ENCODE measurements around the gene DPEP2. TPM values are rescaled to one million over a fixed set of nuclear protein-coding genes. Genes with fewer than 3 reads are reported as not detected.

The DPEP2 gene
- total RNA-seq, 4 donors from 2014 or later: 0.22 to 2.5 (median 2.1) TPM

Small RNA genes within 50 kb of the gene (small RNA-seq; reads per million reads assigned to genes)
- not detected for gene RNU6-359P

Other genes with a start within 250 kb of the DPEP2 start
- 10 to 100 TPM in 2 of 4 donors, 1 to 10 TPM in 2; 9.2 to 13.0 (median 11.0) TPM for gene RANBP10, start 192.9 kb downstream of the DPEP2 start, total RNA-seq
- gene TSNAXIP1, start 192.6 kb downstream of the DPEP2 start, total RNA-seq: 1 to 10 TPM in 2 of 4 donors, under 1 TPM in 2; 0.34 to 3.2 (median 0.93) TPM
- 10 to 100 TPM; 53.5 to 79.0 (median 67.8) TPM for gene THAP11, start 157.2 kb downstream of the DPEP2 start, total RNA-seq
- 100 to 1,000 TPM in 1 of 4 donors, 10 to 100 TPM in 3; 31.6 to 153 (median 58.4) TPM for gene NUTF2, start 152.6 kb downstream of the DPEP2 start, total RNA-seq
- 10 to 100 TPM; 15.7 to 43.8 (median 26.2) TPM for gene CENPT, start 151.8 kb downstream of the DPEP2 start, total RNA-seq
- 10 to 100 TPM; 31.4 to 68.2 (median 41.2) TPM for gene EDC4, start 126.4 kb downstream of the DPEP2 start, total RNA-seq
- 1 to 10 TPM in 1 of 4 donors, not detected in 3; 2.0 TPM for gene NRN1L, start 114.6 kb downstream of the DPEP2 start, total RNA-seq
- 10 to 100 TPM; 20.3 to 35.7 (median 28.8) TPM for gene PSKH1, start 106.2 kb downstream of the DPEP2 start, total RNA-seq
- under 1 TPM in 2 of 4 donors, not detected in 2; 0.34 to 0.94 TPM for gene CTRL, start 67.6 kb downstream of the DPEP2 start, total RNA-seq
- gene PSMB10, start 62.6 kb downstream of the DPEP2 start, total RNA-seq: 10 to 100 TPM; 22.9 to 39.7 (median 32.5) TPM
- 10 to 100 TPM in 3 of 4 donors, 1 to 10 TPM in 1; 9.9 to 16.4 (median 13.4) TPM for gene LCAT, start 55.4 kb downstream of the DPEP2 start, total RNA-seq
- gene SLC12A4, start 30.8 kb downstream of the DPEP2 start, total RNA-seq: 10 to 100 TPM; 47.0 to 65.1 (median 51.7) TPM
- gene DPEP3, start 19.0 kb downstream of the DPEP2 start, total RNA-seq: under 1 TPM in 2 of 4 donors, not detected in 2; 0.11 to 0.40 TPM
- not detected for gene DPEP2NB, start 16.4 kb upstream of the DPEP2 start, total RNA-seq
- 10 to 100 TPM in 1 of 4 donors, 1 to 10 TPM in 3; 4.2 to 10.0 (median 6.6) TPM for gene DDX28, start 23.7 kb upstream of the DPEP2 start, total RNA-seq
- gene DUS2, start 23.8 kb upstream of the DPEP2 start, total RNA-seq: 10 to 100 TPM; 10.0 to 14.1 (median 12.9) TPM
- gene NFATC3, start 85.9 kb upstream of the DPEP2 start, total RNA-seq: 100 to 1,000 TPM in 1 of 4 donors, 10 to 100 TPM in 3; 67.7 to 107 (median 71.7) TPM
- 10 to 100 TPM; 42.9 to 86.9 (median 50.5) TPM for gene ESRP2, start 236.6 kb upstream of the DPEP2 start, total RNA-seq
- 10 to 100 TPM; 20.8 to 40.3 (median 38.4) TPM for gene PLA2G15, start 245.9 kb upstream of the DPEP2 start, total RNA-seq

Data from thyroid gland (tissue), 4 donors.